Smooth muscle cell of the pulmonary artery (primary cell): ENCODE measurements around the gene NDUFA1. TPM values are rescaled to one million over a fixed set of nuclear protein-coding genes. Genes with fewer than 3 reads are reported as not detected.

Experiments used
- total RNA-seq: library from RNA; depleted of rRNA; stranded (reverse); fragments of >200 nt; gene quantifications from 2 replicates; pipeline ENCODE4 v1.2.3, GENCODE V29; 2014

NDUFA1 gene
- 45.5 and 52.9 TPM in 2 replicates for total RNA-seq

DNA sequence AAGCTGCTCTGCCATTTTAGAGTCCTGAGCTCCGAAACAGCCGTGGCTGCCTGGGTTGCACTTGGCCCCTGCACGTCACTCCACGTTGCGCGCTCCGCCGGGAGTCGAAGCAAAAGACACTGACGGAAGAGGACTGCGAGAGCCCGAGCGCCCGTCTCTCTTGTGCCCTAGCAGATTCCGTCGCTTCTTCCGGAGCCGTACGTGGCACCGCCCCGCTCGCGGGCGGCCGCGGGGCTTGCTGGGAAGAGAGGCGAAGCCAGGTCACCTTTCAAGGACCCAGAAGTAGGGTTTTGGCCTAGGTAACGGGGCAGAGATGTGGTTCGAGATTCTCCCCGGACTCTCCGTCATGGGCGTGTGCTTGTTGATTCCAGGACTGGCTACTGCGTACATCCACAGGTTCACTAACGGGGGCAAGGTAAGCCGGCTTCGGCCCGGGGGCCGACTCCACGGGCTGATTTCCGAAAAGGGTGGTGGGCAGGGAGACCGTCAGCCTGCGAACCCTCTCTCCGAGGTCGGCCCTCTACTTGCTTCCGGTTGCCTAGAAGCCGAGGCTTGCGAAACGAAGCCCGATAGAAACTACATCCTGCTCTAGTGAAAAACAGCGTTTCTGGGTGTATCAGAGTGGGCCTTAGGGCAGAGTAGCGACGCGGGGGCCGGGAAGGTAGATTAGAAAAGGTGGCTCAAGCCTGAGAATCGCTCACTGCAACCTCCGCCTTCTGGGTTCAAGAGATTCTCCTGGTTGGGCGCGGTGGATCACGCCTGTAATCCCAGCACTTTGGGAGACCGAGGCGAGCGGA is at the start of gene NDUFA1, which contains the start of gene RNF113A:
NDUFA1 (plus strand) TSS at position 234 of the 797 bp plus-strand sequence; CDS start at position 314, 80 bp downstream.
RNF113A (minus strand) TSS at position 135 of the 797 bp plus-strand sequence; CDS start at position 15, 120 bp downstream.

DNA sequence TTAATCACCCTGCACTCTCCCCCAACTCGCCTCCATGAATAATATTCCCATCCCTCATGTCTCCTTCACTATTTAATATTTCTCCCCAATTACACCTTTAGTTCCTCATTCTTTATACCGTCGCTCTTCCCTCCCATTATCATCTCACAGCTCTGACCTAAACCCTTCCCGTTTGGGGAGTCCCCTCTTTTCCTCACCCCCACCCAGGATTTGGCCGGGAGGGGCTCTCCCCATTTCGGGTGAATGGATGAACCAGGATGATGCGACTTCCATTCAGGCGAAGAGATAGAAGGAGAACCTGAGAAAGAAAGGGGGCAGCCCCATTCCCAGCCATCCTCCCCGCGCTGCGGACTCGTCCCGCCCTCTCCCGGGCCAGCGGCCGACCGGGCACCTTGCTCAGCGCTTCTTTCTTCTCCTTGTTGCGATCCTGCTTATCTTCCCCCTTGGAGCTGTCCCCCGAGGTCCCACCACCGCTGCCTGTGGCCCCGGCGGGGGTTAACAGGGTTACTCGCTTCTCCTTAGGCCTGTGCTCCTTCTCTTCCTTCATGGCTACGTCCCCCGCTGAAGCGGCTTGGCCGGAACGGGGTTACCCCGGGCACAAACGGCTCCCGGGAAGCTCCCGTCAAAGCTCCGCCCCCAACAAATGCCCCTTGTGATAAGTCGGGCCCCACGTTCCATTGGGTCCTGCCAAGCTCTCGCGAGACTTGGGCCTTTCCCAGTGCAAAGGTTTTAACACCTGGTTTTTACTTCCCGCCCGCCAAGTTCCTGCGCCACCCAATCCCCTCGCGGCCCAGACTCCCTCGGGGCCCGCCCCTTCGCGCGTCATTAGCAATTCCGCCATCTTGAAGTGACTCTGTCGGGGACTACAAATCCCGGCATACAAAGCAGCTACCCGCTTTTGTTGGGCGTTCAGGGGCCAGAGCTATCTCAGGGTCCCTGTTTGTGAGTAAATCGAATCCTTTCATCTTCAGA is 19.0 kb upstream of the NDUFA1 start, which contains the start of gene UPF3B:
UPF3B (minus strand) TSS at position 582 of the 972 bp plus-strand sequence; CDS start at position 547, 35 bp downstream.

DNA sequence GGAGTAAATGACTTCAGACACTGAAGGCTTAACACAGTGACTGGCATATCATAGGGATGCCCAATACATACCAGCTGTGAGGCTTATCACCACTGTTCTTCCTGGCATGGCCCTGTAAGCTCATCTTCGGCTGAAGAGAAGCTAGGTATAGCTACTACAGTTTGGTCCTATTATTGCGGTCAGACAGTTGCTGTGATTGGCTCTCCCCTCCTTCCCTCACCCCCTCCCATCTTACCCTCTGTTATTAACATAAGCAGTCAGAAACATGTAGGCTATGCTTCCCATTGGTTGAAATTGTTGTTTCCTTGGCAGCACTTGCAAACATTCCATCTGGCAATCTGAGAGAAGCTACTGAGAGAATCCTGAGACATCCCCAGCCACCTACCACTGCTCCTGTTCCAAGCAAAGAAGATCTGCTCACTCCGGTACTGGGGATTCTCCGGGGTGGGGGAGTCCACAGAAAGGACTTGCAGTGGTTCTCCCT is 24.3 kb downstream of the NDUFA1 start, which contains the start of gene AKAP14:
AKAP14 (plus strand) TSS at position 51 of the 484 bp plus-strand sequence. CDS start 7,331 bp downstream, outside the sequence.

Other genes with a start within 250 kb of the NDUFA1 start
- 12.0 and 20.1 TPM in 2 replicates for gene SEPTIN6, start 178.7 kb upstream of the NDUFA1 start, total RNA-seq
- gene SOWAHD, start 113.2 kb upstream of the NDUFA1 start, total RNA-seq, result 0.10 and 0.13 TPM in 2 replicates
- 825 and 1,430 TPM in 2 replicates for gene RPL39, start 80.2 kb upstream of the NDUFA1 start, total RNA-seq
- gene UPF3B, start 18.9 kb upstream of the NDUFA1 start, total RNA-seq, result 1.0 and 1.5 TPM in 2 replicates
- 11.6 and 12.3 TPM in 2 replicates for gene RNF113A, start 99 bp upstream of the NDUFA1 start, total RNA-seq
- gene AKAP14, start 24.1 kb downstream of the NDUFA1 start, total RNA-seq, result not detected in 2 replicates
- 4.2 and 4.4 TPM in 2 replicates for gene NKAP, start 71.9 kb downstream of the NDUFA1 start, total RNA-seq
- gene RHOXF2B, start 205.9 kb downstream of the NDUFA1 start, total RNA-seq, result not detected in 2 replicates
- not detected in 2 replicates for gene RHOXF1, start 244.1 kb downstream of the NDUFA1 start, total RNA-seq